Measurements from ENCODE around the gene CYP2W1. TPM values are rescaled to one million over a fixed set of nuclear protein-coding genes. Genes with fewer than 3 reads are reported as not detected.
"Not testable (repeated sequence)": the region's sequence is repeated elsewhere in the genome, so short reads cannot be mapped to it uniquely, and the experiment has no call there.

CYP2W1 gene
- total RNA-seq, 3 donors from 2014 or later = 0.47 to 2.3 (median 2.1) TPM

DNA sequence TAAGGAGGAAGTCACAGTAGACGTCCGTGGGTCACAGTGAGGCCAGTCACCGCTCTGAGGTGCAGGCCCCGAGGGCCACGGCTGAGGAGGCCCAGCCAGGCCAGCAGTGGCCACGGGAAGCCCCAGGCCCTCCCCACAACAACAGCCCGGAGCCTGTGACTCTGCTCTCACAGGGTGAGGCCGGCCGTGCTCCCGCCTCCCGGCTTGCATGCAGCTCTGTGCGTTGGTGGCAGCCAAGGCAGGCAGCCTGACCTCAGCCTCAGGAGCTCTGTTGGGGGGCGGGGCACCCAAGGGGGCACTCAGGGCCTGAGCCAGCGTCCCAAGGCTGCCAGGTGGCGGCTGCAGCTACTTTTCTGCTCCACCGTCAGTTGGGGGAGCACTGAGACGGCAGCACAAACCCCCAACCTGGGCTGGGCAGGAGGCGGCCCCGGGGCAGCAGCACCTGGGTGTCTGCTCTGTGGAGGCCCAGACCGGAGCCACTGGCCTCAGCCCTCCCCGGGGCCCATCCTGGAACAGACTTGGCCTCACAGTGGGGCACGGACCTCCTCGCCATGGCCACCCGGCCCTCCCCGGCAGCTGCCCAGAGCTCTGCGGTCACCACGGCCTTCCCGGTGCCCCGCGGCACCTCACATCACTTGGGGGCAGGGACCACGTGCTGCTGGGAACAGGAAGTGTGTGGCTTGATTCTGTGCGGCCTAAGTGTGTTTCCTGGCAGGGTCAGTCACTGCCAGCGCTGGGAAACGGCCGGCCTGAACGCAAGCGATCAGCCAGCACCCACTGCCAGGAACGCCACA is 13.3 kb downstream of the CYP2W1 start:
- Histone ChIP-seq H3K9me3 (no peaks in the 10 kb centered on the region), H3K4me1 (ENCODE audit: low read depth) (peaks cover 4% of the 10 kb centered on the region), H3K36me3 (ENCODE audit: low read depth) (no peaks in the 10 kb centered on the region), H3K4me3 (no peak overlapping the region)
- intact Hi-C loops (cut with DNase I, micrococcal nuclease) = loop anchor here in 1 of 2 donors (10.0 kb wide), 1 partner anchor 179 kb away; no protein-coding TSS in a partner anchor
- ATAC-seq (no peak), DNase-seq (no peak)
- TF ChIP-seq, protein P1, sequence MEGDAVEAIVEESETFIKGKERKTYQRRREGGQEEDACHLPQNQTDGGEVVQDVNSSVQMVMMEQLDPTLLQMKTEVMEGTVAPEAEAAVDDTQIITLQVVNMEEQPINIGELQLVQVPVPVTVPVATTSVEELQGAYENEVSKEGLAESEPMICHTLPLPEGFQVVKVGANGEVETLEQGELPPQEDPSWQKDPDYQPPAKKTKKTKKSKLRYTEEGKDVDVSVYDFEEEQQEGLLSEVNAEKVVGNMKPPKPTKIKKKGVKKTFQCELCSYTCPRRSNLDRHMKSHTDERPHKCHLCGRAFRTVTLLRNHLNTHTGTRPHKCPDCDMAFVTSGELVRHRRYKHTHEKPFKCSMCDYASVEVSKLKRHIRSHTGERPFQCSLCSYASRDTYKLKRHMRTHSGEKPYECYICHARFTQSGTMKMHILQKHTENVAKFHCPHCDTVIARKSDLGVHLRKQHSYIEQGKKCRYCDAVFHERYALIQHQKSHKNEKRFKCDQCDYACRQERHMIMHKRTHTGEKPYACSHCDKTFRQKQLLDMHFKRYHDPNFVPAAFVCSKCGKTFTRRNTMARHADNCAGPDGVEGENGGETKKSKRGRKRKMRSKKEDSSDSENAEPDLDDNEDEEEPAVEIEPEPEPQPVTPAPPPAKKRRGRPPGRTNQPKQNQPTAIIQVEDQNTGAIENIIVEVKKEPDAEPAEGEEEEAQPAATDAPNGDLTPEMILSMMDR (IDR thresholded peaks at IDR 0.05) = no peak

DNA sequence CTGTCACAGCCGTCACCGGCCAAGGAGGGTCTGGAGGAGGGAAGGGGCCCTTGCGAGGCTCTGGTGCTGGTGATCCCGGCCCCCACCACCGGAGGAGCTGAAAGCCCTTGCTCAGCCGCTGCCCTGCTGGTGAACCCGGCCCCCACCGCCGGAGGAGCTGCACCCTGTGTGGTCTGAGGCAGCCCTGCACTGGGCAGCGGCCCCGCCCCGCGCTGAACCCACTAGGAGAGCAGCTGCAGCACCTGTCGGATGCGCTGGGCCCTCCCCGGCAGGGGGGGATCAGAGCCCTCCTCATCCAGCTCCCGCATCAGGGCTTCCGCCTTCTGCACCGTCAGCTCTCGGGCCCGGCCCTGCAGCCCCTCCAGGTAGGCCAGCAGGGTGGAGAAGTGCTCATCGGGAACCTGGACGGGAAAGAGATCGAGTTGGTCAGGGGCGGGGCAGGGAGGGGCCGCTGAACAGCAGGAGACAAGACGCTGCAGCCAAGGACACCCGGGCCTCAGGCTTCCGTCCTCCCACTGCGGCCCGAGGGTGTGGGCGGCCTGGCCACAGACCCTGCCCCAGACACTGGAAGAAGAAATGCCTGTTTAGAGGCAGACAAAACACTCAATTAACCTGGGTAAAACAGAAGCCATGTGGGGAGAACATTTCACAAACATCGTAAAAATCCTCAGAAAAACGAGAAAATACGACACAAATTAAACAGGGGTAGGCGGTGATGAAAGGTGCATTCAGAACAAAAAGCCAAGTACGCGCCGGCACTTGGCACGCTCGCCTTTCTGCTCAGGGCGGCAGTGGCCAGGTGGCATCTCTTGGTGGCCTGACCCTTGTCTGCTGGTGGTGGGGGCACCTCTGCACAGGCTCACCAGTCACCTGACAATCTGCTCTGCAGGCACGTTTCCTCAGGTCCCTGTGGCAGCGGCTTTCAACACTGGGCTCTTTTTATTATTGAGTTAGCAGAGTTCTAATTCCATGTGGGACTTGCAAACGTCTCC is 14.7 kb downstream of the CYP2W1 start:
- TF ChIP-seq, protein P1 (IDR thresholded peaks at IDR 0.05) = no peak
- DNase-seq (peak in 2 of 3 donors; percentile 75 to 78), ATAC-seq (peak; percentile 58)
- H3K4me3 ChIP-seq = no peak overlapping the region
- peaks cover 4% of the 10 kb centered on the region for H3K4me1 ChIP-seq (ENCODE audit: low read depth)
- intact Hi-C loops (cut with DNase I, micrococcal nuclease) = loop anchor here in 1 of 2 donors (10.0 kb wide), 1 partner anchor 177 kb away; no protein-coding TSS in a partner anchor
- H3K36me3 ChIP-seq (ENCODE audit: low read depth) = no peaks in the 10 kb centered on the region
- no peaks in the 10 kb centered on the region for H3K9me3 ChIP-seq

DNA sequence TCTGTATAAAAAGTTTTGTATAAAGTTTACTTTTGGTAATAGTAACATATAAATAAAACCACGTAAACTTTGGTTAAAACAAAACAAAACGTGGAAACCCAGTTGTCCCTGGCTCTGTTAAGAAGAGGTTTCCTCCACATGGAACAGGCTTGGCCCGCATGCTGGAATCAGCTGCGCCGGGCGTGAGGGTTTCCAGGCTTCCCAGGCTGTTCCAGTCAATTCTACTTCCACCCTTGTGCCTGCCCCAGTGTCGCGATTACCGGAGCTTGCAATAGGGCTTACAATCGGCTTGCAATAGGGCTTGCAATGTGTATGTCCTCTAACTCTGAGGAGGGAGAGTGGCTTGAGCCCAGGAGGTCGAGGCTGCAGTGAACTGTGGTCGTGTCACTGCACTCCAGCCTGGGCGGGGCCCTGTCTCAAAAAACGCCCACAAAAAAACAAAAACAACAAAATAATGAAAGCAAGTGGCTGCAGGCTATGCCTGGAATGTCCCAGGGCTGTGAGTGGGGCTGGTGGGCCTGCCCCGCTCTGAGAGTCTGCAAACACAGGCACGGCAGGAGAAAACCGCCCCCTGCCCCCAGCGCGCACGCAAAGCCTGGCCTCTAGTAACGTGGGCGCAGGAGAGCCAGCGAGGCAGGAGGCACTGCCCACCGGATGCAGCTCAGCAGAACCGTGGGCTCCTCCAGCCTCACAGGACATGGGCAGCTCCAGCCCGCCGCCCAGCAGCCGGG is 16.3 kb downstream of the CYP2W1 start:
- H3K36me3 ChIP-seq (ENCODE audit: low read depth) = no peaks in the 10 kb centered on the region
- H3K4me1 ChIP-seq (ENCODE audit: low read depth) = no peaks in the 10 kb centered on the region
- no peak overlapping the region for H3K4me3 ChIP-seq
- H3K9me3 ChIP-seq = no peaks in the 10 kb centered on the region
- ATAC-seq = no peak
- TF ChIP-seq, protein P1 (IDR thresholded peaks at IDR 0.05) = no peak
- intact Hi-C loops (cut with DNase I, micrococcal nuclease) = loop anchor here in 1 of 2 donors (10.0 kb wide), 1 partner anchor 175 kb away; no protein-coding TSS in a partner anchor
- DNase-seq = no peak

DNA sequence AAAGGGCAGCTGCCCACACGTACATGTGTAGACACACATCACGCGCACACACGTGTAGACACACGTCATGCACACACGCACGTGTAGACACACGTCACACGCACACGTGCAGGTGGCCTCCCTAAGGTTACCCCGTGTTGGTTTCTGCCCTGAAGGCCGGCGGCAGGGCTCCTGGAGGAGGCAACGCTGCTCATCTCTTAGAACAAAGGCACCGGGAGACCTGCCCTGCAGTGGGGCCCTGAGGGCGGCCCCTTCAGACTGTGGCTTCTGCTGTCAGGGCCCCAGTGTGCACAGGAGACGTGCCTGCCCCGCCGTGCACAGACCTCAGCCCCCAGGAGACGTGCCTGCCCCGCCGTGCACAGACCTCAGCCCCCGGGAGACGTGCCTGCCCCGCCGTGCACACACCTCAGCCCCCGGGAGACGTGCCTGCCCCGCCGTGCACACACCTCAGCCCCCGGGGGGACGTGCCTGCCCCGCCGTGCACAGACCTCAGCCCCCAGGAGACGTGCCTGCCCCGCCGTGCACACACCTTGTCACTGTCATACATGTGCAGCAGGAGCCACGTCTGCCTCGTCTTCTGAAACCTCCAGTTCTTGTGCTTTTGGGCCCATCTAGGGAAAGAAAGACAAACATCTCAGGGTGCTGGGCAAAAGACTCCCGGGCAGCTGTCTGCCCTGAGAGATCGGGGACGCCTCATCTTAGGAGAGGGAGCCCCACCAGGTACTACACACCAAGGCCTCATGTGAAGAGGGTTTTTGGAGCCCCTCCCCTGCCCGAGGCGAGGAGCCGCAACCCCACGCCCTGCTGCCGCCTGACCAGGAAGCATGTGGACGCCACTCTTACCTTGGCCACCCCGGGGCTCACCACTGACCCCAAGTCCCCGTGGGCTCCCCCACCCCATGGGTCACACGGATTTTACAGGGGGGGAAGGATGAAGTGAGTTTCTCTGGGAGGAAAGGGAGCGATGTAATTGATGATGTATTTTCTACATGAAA is 17.3 kb downstream of the CYP2W1 start:
- Histone ChIP-seq H3K36me3 (ENCODE audit: low read depth) (no peaks in the 10 kb centered on the region), H3K9me3 (no peaks in the 10 kb centered on the region), H3K4me3 (no peak overlapping the region), H3K4me1 (ENCODE audit: low read depth) (no peaks in the 10 kb centered on the region)
- DNase-seq (no peak), ATAC-seq (no peak)
- intact Hi-C loops (cut with DNase I, micrococcal nuclease) = loop anchor here in 1 of 2 donors (10.0 kb wide), 1 partner anchor 175 kb away; no protein-coding TSS in a partner anchor
- TF ChIP-seq, protein P1 (IDR thresholded peaks at IDR 0.05) = no peak

DNA sequence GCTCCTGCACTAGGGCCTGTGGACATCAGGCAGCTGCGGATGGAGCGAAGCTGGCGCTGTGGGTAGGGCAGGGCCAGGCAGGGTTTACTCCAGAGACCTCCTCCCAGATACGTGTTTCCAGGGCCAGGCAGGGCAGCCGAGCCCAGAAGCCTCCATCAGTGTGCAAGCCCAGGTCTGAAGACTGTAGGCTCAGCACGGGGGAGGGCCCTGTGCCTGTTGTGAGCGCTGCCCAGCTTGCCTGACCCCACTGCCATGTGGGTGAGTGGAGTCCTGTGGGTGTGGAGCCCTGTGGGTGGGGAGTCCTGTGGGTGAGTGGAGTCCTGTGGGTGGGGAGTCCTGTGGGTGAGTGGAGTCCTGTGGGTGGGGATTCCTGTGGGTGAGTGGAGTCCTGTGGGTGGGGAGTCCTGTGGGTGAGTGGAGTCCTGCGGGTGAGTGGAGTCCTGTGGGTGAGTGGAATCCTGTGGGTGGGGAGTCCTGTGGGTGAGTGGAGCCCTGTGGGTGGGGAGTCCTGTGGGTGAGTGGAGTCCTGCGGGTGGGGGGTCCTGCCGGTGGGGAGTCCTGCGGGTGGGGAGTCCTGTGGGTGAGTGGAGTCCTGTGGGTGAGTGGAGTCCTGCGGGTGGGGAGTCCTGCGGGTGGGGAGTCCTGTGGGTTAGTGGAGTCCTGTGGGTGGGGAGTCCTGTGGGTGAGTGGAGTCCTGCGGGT is 18.2 kb downstream of the CYP2W1 start:
- ATAC-seq; H3K36me3 ChIP-seq (ENCODE audit: low read depth); intact Hi-C loops (cut with DNase I, micrococcal nuclease); H3K4me3 ChIP-seq; H3K4me1 ChIP-seq (ENCODE audit: low read depth); H3K9me3 ChIP-seq; DNase-seq: not testable (repeated sequence)

DNA sequence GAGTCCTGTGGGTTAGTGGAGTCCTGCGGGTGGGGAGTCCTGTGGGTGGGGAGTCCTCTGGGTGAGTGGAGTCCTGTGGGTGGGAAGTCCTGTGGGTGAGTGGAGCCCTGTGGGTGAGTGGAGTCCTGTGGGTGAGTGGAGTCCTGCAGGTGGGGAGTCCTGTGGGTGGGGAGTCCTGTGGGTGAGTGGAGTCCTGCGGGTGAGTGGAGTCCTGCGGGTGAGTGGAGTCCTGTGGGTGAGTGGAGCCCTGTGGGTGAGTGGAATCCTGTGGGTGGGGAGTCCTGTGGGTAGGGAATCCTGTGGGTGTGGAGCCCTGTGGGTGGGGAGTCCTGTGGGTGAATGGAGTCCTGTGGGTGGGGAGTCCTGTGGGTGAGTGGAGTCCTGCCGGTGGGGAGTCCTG is 19.0 kb downstream of the CYP2W1 start:
- H3K9me3 ChIP-seq; H3K4me3 ChIP-seq; H3K36me3 ChIP-seq (ENCODE audit: low read depth); DNase-seq; H3K4me1 ChIP-seq (ENCODE audit: low read depth); intact Hi-C loops (cut with DNase I, micrococcal nuclease); ATAC-seq: not testable (repeated sequence)

DNA sequence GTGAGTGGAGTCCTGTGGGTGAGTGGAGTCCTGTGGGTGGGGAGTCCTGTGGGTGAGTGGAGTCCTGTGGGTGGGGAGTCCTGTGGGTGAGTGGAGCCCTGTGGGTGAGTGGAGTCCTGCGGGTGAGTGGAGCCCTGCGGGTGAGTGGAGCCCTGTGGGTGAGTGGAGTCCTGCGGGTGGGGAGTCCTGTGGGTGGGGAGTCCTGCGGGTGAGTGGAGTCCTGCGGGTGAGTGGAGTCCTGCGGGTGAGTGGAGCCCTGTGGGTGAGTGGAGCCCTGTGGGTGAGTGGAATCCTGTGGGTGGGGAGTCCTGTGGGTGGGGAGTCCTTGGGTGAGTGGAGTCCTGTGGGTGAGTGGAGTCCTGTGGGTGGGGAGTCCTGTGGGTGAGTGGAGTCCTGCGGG is 19.5 kb downstream of the CYP2W1 start:
- H3K36me3 ChIP-seq (ENCODE audit: low read depth); intact Hi-C loops (cut with DNase I, micrococcal nuclease); H3K4me3 ChIP-seq; ATAC-seq; H3K9me3 ChIP-seq; DNase-seq; H3K4me1 ChIP-seq (ENCODE audit: low read depth): not testable (repeated sequence)
